ENCODE measurements around the gene OPCML.

Gene OPCML

DNA sequence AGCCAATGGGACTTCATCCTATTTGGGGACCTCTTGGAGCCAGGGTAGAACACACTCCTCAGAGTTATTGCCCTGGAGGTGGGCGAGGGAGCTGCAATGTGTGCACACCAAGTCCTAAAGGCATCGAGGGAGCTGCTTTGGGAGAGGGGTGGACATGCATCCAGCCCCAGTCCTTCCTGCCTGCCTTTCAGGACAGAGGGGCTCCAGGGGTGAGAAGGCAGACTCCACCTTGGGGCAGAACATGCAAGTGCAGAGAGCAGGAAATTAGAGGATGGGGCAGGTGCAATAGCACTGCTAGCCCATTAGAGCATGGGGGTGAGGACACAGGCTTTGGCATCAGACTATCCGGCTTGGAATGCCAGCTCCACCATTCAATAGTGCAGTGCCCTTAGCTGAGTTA, 288.5 kb downstream of the OPCML start:
- H3K4me3 ChIP-seq (ENCODE audit: low read depth, low read length): no peak overlapping the region
- TF ChIP-seq, protein P1, sequence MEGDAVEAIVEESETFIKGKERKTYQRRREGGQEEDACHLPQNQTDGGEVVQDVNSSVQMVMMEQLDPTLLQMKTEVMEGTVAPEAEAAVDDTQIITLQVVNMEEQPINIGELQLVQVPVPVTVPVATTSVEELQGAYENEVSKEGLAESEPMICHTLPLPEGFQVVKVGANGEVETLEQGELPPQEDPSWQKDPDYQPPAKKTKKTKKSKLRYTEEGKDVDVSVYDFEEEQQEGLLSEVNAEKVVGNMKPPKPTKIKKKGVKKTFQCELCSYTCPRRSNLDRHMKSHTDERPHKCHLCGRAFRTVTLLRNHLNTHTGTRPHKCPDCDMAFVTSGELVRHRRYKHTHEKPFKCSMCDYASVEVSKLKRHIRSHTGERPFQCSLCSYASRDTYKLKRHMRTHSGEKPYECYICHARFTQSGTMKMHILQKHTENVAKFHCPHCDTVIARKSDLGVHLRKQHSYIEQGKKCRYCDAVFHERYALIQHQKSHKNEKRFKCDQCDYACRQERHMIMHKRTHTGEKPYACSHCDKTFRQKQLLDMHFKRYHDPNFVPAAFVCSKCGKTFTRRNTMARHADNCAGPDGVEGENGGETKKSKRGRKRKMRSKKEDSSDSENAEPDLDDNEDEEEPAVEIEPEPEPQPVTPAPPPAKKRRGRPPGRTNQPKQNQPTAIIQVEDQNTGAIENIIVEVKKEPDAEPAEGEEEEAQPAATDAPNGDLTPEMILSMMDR (IDR thresholded peaks at IDR 0.05; ENCODE audit: insufficient read depth, low read length, missing control alignments): no peak
- no peak for DNase-seq (ENCODE audit: low read depth, low spot score)
- CTCF ChIA-PET: no interaction called here
- POLR2A ChIA-PET: no interaction called here

DNA sequence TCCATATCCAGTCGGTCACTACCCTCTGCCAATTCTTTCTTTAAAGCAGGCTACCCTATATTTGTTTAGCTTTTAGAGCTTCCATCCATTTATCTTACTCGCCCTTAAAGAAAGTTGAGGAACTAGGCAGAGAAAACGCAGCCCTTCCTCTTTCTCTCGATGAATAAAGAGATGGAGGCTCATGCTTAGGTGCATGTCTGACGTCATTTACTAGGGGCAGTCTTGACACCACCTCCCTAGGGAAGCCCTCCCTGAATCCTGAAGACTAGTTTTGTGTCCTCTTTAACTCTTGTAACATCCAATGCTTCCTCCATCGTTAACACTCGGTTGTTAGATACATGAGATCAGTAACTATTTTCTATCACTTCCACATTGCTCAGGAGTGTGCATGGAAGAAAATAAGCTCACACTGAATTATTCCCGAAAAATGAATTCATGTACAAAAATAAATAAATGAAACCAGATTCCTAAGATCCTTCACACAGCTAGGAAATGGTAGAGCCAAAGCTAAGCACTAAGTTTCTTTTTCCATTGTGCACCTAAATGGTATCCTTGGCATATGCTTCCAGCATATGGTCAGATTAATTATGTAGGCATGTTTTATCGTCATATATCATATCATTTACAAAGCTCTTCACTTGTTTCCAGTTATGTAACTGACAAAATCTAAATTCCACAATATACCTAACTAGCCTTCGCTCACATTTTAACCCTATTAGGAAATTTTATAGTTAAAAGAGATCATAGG, 291.2 kb downstream of the OPCML start:
- ChIA-PET POLR2A (no interaction called here), CTCF (no interaction called here)
- DNase-seq (ENCODE audit: low read depth, low spot score): no peak
- TF ChIP-seq, protein P1 (IDR thresholded peaks at IDR 0.05; ENCODE audit: insufficient read depth, low read length, missing control alignments): no peak
- no peak overlapping the region for H3K4me3 ChIP-seq (ENCODE audit: low read depth, low read length)

GRCh38 chr11:133239575-133239974, 292.7 kb downstream of the OPCML start:
- POLR2A ChIA-PET: no interaction called here
- CTCF ChIA-PET: no interaction called here
- H3K4me3 ChIP-seq (ENCODE audit: low read depth, low read length): no peak overlapping the region
- no peak for DNase-seq (ENCODE audit: low read depth, low spot score)
- TF ChIP-seq, protein P1 (IDR thresholded peaks at IDR 0.05; ENCODE audit: insufficient read depth, low read length, missing control alignments): no peak

- POLR2A ChIA-PET: no interaction called here
- CTCF ChIA-PET: no interaction called here
- TF ChIP-seq, protein P1 (IDR thresholded peaks at IDR 0.05; ENCODE audit: insufficient read depth, low read length, missing control alignments): no peak
- DNase-seq (ENCODE audit: low read depth, low spot score): no peak
- no peak overlapping the region for H3K4me3 ChIP-seq (ENCODE audit: low read depth, low read length)
Measured at GRCh38 chr11:133238495-133238894, 293.8 kb downstream of the OPCML start.

GRCh38 chr11:133238027-133238426, 294.3 kb downstream of the OPCML start:
- ChIA-PET CTCF (no interaction called here), POLR2A (no interaction called here)
- H3K4me3 ChIP-seq (ENCODE audit: low read depth, low read length): no peak overlapping the region
- DNase-seq (ENCODE audit: low read depth, low spot score): no peak
- TF ChIP-seq, protein P1 (IDR thresholded peaks at IDR 0.05; ENCODE audit: insufficient read depth, low read length, missing control alignments): no peak

- DNase-seq (ENCODE audit: low read depth, low spot score): no peak
- TF ChIP-seq, protein P1 (IDR thresholded peaks at IDR 0.05; ENCODE audit: insufficient read depth, low read length, missing control alignments): no peak
- POLR2A ChIA-PET: no interaction called here
- CTCF ChIA-PET: no interaction called here
- no peak overlapping the region for H3K4me3 ChIP-seq (ENCODE audit: low read depth, low read length)
Measured at GRCh38 chr11:133235381-133235780, 296.9 kb downstream of the OPCML start.
